ENCODE results near the gene KLF1.

DNA sequence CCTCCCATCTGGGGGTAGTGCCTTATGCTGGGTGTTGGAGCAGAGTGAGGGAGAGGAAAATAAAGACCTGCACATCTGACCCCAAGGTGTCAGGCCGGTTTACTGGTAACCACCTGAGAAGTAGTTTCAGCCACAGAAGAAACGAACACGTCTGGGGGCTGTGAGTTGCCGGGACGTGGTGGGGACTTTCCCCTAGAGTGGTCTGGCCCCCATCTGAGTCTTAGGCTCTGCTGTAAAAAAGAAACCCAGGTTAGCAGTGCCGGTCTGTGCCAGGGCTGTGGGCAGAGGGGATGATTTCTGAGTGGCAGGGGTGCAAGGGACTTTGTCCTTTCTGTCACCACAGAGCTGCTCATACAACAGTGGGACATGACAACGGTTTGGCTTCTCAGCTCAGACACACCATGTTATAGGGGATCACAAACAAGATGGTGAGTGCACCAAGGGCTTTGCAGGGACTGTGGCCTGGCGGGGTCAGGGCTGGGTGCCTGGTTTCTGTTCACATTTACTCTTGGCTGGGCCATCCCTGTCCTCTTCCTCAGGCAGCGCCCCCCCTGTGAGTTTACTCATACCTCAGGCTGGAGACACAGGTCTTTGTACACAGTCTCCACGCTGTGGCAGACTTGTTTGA is 13.0 kb upstream of the KLF1 start:
- TF ChIP-seq, protein P1, sequence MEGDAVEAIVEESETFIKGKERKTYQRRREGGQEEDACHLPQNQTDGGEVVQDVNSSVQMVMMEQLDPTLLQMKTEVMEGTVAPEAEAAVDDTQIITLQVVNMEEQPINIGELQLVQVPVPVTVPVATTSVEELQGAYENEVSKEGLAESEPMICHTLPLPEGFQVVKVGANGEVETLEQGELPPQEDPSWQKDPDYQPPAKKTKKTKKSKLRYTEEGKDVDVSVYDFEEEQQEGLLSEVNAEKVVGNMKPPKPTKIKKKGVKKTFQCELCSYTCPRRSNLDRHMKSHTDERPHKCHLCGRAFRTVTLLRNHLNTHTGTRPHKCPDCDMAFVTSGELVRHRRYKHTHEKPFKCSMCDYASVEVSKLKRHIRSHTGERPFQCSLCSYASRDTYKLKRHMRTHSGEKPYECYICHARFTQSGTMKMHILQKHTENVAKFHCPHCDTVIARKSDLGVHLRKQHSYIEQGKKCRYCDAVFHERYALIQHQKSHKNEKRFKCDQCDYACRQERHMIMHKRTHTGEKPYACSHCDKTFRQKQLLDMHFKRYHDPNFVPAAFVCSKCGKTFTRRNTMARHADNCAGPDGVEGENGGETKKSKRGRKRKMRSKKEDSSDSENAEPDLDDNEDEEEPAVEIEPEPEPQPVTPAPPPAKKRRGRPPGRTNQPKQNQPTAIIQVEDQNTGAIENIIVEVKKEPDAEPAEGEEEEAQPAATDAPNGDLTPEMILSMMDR (conservative IDR thresholded peaks at IDR 0.05; ENCODE audit: low read depth, low read length), result no peak
- no peak for TF ChIP-seq EZH2 (IDR thresholded peaks at IDR 0.05; ENCODE audit: borderline replicate concordance, low read depth, low read length, poor library complexity, severe bottlenecking)
